ENCODE data around the gene GADD45A.

The GADD45A gene

GRCh38 chr1:67690018-67690363 is 5.0 kb downstream of the GADD45A start:
- no peak for DNase-seq

DNA sequence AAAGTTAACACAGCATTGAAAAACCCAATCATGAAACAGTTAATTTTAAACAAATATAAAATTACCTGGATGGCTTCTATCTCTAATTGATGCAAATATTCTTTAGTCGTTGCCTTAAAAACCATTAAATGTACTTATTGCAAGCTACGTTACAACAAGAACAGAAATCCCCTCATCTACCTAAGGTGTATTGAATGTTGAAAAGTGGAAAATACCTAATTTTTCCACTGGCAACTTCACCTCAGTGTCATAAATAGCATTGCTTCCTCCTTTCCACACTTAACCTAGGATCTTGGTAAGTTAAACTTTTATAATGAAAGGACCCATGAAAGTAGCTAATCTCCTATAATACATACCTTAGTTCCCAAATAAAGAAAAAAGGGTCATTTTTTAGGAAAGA is 5.4 kb downstream of the GADD45A start:
- DNase-seq = no peak

DNA sequence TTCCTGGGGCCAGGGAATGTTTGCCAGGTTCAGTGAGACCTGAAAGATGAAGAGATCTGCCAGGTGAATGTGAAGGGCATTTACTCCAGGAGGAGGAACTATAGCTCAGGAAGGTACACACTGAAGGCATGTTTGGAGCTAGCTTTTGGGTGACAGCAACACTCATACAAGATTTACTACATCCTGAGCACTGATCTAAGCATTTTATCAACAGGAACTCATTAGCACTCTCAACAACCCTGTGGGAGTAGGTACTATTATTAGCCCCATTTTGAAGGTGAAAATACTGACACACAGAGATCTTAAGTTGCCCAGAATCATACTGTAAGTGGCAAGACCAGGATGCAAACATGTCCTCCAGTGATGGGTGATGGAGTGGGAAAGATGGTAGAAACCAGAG is 6.7 kb downstream of the GADD45A start:
- no peak for DNase-seq

GRCh38 chr1:67695963-67696362 is 11.0 kb downstream of the GADD45A start:
- DNase-seq = no peak

- DNase-seq = peak; percentile 25
These were observed 11.7 kb downstream of the GADD45A start for GRCh38 chr1:67696708-67697107.

DNA sequence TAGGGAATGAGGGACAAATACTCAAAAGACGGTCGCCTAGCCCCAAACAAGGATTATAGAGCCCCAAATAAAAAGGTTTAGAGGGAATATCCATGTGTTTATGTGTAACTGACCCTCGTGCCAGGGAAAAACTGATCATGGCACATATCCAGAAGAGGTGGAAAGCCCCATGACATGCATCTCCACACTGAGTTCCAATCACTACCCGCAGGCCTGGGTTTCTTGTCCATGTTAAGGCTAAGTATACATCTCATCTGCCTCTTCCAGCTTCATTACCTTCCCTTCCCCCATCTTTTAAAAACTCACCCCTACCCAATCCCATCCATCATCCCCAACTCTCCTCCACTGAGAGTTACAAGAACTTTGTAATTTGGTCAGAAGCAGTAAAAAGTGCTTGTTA is 15.2 kb downstream of the GADD45A start:
- DNase-seq = no peak

DNA sequence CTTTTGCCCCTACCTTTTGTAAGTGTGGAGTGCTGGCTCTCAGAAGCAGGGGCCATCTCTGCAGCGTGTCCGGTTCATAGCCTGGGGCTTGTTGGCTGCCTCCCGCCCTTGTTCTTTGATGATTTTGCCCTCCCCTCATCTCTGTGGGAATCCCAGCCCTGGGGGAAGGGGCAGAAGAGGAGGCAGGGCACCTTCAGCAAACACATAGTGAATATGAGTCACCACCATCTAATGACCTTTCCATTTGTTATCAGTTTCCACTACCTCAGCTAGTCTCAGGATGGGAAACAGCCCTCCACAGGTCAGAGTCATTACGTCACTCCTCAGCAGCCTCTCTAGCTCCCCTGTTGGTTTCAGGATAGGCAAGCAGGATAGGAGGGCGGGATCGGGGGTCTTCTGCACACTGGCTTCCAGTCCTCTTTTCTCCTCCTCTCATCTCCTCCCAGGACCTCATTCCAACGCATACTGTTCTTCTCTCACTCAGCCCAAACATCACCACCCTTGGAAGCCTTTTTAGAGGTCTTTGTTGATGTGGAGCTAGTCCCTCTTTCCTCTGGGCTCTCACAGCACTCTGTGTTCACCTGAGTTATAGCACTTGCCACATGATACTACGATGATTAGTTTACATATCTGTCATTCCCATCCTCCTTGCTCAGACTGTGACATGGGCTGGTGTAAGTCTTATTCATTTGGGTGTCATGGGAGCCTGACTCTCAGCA is 15.8 kb downstream of the GADD45A start:
- DNase-seq = no peak

DNA sequence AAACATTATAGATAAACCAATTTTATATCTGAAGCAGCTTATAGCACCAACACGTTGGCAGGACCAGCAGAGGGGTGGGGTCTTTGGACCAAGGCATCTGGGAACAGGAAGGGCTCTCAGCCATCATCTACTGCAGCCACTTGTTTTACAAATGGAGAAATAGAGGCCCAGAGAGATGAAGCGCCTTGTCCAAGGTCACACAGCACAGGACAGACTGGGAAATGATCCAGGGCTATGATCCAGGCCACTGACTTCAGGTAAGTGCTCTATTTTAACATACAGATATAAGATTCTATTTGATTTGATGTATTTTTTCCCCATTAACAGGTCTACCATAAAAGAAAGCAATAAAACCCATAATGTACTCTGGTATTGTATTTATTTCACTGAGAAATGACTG is 16.9 kb downstream of the GADD45A start:
- DNase-seq = no peak

- DNase-seq = no peak
These were observed 19.4 kb downstream of the GADD45A start for GRCh38 chr1:67704351-67704750.

GRCh38 chr1:67705735-67706453 is 20.9 kb downstream of the GADD45A start:
- no peak for DNase-seq

- DNase-seq = no peak
These were observed 23.6 kb downstream of the GADD45A start for GRCh38 chr1:67708606-67709005.

DNA sequence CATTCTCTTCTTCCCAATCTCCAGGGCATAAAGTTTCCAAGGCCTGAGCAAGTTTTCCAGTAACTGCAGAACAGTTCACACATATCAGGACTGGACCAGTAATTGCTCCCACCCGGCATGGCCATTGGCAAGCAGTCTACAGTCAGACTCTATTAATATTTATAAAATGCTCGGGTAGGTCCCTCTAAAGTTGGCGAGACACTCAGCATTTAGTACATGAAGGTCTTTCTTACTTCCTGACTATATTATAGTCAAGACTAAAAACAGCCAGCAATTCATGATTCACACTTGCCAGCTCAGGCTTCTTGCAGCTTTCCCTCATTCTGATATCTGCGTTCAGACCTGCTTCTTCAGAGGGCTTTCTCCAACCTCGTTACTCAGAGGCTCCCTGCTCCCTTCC is 25.4 kb downstream of the GADD45A start:
- DNase-seq = no peak

DNA sequence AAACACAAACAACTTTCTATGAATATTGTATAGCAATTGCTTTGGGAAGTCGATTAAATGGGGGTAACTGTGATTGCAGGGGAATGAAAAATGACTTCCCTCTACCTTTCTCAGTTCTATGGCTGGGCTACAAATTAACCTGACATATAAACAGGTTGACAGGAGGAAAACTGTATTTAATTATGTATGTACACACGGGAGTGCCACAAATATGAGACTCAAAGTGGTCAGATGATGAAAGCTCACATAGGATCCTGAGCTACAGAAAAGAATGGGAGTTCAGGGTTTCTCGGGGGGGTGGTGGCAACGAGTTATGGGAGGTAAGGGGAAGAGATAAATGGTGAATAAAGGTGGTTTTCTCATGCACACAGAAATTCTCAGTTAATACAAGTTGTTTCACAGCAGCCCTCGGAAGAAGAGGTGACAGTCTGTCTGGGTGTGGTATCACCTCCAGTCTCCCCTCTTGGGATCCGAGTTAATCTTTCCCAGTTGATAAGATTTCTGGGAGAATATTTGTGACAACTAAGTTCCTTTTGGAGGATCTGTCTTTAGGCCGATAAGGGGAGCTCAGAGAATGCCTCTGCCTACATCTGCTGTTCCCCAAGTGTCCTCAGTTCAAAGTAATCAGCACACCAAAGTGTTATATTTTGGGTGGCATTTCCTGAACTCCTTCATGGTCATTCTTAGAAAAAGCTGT is 26.3 kb downstream of the GADD45A start:
- no peak for DNase-seq

GRCh38 chr1:67711855-67712212 is 26.8 kb downstream of the GADD45A start:
- DNase-seq = no peak

- no peak for DNase-seq
These were observed 28.3 kb downstream of the GADD45A start for GRCh38 chr1:67713057-67713846.

DNA sequence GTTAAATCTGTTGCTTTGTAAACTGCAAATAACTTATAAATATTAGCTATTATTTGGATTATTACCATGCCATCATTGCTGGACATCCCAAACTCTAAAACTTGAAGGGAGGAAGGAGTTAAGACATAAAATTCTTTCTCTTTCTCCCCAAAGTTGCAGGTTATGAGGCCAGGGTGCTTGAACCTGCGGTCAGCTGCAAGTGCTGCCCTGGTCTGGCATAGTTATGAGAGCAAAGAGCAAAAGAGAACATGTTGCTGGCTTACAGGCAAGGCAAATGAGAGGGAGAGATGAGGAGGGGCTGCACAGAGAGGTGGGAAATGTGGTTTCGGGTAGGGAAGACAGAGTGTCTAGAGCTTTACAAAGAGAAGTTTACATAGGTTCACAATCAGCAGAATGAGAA is 30.8 kb downstream of the GADD45A start:
- no peak for DNase-seq

DNA sequence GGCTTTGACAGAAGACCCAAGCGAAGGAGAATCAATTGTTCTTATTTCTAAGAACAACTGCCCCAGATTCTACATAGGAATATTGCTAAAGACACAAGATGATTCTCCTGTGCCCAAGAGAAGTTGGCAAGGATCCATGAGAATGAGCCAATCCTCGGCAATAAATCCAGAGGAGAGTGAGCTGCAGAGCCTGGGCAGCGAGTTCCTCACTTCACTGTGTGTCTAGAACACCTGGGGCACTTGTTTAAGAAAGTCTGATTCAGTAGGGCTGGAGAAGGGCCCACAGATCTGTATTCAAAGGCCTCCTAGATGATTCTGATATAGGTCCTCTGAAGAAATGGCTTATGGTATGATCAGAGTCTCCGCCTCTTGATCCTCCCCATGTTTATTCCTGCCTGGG is 31.8 kb downstream of the GADD45A start:
- no peak for DNase-seq

DNA sequence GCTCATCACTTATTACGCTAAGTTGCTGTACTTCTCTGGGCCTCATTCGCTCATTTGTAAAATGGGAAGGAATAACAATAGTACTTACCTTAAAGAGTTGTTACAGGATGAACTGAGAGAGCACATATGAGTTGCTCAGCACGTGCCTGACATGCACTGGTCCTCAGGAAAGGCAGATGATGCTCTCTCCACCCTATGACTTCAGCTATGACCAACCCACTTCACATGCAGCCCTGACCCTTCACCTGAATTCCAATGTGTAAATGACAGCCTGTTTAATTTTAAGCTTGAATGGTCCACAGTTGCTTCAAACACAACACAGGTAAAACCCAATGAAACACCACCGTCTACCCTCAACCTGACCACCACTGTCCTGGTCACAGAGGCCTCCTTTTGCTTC is 32.9 kb downstream of the GADD45A start:
- no peak for DNase-seq

DNA sequence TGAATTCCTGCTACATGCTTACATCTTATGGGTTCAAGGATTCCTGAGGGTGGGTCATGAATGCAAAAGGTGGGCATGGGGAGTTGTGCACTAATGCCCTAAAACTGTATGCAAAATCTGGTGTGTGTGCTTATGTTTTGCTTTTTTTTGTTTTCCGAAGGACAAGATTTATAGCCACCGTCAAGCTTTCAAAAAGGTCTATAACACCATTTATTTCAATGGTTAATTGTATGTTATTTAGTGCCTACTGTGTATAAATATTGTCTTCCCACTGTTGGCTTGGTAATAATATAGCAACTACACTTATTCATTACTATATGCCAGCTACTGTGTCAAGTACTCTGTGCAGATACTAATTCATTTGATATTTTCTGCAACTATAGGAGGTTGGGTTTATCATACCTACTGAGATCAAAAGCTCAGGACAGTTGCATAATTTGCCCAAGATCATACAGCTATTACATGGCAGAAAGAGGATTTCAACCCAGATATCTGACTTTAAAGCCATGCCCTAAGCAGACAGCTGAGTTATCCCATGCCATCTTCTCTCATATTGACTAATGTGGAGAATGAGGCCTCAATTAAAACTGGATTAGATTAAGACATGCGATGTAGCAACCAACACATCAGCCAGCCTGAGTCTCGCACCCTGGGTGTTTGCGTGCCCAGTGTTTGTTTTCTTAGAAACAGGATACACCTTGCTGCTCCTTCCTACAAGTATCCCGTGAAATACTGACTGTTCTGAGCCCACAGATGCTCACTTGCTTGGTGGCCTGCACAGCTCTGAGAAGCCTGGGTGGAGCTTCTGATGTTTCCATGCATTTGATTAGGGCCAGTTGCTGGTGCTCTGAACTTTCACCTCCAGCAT is 34.6 kb downstream of the GADD45A start:
- DNase-seq = no peak

DNA sequence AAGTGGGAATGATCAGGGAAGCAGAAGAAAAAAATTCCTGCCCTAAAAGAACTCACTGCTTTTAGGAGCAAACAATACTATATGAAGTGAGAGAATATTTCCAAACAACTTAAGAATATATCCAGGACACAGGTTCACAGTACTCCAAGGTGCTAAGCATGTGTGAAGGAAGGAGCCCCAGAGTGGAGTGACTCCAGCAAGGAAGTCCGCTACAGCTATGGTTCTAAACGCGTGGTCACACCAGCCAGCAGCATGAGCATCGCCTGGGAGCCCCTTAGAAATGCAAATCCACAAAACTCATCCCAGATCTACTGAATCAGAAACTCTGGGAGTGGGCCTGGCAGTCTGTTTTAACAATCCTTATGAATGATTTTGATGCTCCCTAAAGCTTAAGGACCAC is 36.1 kb downstream of the GADD45A start:
- no peak for DNase-seq

DNA sequence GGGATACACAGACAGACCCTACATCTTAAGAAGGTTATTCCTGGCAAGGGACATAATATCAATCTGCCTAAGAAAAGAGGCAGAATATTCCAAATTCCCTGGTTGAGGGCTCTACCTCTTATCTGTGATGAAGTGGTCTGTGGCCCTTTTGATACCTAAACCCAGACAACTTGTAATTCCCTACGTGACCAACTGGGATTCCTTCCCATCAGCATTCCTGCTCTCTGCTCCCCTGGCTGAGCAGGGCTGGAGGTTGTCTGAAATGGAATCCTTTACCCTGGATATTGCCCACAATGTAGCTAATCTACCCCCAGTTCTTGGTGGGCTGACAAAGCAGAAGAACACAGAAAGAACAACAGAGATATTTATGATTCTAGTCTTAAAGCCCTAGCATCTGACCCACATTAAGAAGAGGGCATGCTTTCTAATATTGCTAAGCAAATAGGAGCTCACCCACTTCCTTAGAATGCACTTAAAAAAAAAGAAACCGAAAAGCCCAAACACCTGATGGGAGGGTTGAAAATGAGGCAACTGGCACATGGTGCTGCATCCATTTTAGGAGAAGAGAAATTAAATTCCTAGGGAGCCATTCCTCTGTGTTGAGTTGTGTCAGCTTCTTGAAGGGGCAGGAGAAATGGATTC is 36.8 kb downstream of the GADD45A start:
- DNase-seq = no peak
